SIG-M5 (cell line): ENCODE results near the gene SELENOS.

Experiments used
- DNase-seq: peaks from one replicate; lab custom pipeline; 2025; lab: John Stamatoyannopoulos, UW

The SELENOS gene

DNA sequence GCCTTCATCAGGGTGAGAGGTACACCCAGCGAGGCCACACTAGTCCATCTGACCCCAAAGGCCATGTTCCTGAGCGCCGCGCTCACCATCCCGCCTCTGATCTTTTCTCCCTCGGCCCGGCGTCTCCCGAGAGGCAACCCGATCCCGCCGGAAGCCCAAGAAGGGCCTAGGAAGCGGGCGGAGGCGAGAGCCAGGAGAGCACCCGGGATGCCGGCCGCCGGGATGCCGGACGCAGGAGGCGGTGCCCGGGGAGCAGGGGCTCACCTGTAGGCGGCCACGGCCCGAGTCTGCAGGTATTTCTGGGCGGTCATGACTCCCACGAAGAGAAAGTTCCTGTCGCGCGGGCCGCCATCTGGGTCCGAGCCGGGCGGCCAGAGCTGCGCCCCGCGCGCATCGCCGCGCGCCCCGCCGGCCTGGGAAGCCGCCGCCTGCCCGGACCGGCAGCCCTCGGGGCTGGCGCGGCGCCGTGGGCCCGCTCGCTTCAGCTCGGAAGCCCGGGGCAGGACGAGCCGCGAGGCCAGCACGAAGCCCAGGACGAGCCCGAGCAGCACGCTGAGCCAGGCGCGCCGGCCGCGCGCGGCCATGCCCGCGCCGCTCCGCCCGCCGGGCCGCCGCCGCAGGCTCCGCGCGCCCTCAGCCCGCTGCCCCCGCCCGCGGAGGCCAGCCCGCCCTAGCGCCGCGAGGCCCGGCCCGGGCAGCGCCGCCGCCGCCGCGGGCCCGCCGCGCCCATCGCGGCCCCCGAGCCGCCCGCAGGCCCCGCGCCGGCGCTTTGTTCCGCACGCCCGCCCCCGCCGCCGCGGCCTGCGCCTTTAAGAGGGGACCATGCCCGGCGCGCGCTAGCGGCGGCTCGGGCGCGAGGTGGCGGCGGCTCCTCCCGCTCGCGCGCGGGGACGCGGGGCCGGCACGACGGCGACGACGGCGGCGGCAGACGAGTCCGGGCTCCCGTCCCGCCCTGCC, 26.1 kb downstream of the SELENOS start:
- DNase-seq = no peak

DNA sequence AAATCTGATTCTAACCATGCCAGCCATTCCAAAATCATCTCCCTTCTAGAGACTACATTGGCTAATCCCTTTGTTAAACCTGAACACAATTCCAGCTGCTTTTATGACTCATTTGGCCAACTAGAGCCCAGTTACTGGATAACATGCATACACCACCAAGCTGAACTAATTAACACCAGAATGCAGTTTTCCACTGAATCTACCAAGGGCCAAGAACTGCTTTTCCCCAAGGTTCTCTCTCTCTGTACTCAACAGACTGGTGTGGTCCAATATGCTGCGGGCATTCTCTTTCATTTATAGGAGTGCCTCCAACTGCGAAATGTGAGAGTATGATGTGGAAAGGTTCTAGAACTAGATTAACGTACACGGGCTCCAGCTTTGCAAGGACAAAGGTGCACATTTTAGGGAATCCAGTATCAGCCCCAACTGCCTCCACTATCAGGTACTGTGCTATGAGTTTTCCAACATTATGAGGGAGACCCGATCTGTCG, 26.9 kb downstream of the SELENOS start:
- no peak for DNase-seq

DNA sequence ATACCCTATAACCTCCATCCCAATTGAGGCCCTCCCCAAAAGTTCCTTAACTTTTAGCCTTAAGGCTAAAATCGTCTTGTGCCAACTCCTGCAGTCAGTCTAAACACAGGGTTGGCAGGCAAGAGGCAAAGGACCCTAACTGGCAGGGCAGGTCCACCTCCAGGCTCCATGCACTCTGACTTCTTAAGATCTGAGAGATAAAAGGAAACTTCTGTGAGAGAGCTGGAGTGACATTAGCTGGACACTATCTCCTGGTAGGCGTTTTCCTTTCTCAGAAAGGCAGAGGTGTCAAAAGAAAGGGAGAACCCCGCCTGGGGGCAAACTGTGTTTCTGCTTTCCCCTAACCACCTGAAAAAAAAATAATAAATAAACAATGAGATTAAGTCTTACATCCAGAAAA, 29.0 kb downstream of the SELENOS start:
- no peak for DNase-seq

DNA sequence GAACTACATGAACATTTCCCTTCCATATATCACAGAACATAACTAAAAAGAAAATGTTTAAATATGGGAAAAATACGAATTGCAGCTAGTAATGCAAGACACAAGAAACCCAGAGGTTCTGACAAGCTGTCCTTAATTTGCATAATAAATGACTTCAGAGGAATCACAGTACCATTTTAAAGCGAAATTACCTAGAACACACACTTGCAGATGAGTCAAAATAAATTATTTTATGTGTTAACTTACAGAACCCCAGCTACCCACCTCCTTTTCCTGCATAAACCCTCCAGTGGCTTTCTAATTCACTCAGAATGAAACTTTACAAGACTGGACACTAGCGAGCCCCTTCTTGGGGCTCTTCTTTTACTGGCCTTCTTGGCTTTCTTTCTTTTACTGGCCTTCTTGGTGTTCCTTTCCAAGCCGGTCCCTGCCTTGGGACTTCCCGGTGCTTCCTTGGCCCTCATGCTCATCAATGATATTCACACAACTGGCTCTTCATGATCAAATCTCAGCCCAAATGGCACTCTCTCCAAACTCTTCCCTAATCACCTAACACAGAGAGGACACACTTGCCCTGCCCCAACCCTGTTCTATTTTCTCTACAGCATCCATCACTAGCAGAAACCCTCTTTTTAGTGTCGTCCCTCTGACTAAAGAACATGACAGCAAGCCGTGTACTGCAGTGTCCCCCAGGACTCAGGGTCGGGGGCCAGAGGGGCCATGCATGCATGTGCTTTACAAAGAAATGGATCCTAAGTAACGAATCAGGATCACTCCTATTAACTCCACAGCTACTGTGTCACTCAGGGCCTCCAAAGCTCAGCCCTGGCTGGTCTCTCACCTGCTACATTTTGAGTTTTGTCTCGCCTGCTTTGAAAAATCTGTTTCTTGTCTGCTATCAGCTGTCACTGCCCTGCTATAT, 30.2 kb downstream of the SELENOS start:
- no peak for DNase-seq

DNA sequence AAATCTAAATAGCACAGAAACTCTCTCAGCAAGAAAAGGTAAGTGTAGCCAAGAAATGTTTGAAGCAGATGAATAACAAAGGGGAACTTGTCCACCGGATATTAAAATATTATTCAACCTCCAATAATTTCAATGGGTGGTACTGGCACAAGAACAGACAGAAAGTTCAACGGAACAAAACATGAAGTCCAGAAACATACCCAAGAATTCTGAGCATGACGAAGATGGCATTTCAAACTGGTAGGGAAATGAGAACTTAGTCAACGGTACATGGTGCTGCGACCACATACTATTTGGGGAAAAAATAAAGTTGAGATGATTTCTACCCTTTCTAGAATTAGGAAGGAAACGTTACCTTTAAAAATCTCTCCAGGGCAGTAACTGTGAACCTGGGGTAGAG, 30.9 kb downstream of the SELENOS start:
- DNase-seq = no peak

DNA sequence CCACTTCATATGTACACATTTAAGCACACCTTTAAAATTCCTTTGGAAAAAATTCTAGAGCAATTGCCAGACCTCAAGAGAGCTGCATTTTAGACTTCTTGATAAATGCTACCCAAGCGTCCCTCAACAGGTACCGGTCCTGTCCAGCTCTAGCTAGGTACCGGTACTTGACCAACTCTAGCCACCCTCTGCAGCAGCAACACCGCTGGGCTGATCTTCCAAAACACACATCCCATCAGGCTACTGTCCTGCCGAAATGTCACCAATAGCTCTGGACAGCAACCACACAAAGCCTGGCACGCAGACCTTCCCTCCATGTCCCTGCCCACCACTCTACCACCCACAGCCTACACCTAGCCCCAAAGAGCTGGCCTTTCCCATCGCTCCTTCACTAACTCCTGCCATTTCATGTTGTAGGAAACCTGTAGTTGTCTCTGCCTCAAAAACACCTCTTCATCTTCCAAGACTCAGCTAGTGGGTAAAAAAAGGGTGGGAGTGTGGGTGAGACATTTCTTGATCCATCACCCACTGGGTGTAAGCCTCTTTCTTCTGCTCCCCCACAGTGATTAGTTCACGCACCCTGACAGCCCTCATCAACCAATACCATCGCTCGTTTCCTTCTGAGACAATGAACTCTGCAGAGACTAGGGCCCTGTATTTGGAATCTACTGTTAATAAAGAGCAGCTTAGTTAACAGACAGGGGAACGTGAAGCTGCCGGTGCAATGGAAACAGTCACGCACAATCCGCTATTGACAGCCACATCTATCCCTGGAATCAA, 32.2 kb downstream of the SELENOS start:
- DNase-seq = no peak

DNA sequence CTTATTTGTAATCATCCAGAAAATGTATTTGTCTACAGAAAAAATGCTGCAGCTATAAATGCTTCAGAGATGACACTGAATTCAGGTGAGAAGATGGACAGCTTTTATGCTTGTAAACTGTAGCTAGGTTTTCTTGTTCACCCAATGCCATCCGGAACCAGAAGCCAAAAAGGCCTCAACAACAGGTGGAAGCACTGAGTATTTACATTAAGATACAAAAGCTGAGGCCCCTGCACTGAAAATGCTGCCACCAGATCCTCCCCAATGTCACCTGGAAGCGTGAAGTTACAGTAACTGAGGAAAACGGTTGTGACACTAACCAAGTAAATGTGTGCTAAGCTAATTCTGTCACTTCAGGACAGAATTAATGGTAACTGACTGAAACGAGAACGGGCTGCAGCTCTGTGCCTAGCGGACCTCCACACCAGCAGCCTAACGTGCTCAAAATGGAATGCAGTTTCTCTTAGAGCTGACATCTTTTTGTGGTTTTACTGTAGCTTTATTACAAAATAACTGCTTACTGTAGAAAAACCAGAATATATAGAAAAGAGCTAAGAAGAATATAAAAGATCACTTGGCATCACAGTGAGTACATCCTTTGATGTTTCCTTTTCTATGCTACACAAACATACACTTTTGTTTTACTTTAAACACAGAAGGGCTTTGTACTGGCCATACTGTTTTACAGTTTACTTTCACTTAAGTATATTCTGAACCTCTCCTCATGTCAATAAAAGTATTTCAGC, 33.1 kb downstream of the SELENOS start:
- DNase-seq = no peak

DNA sequence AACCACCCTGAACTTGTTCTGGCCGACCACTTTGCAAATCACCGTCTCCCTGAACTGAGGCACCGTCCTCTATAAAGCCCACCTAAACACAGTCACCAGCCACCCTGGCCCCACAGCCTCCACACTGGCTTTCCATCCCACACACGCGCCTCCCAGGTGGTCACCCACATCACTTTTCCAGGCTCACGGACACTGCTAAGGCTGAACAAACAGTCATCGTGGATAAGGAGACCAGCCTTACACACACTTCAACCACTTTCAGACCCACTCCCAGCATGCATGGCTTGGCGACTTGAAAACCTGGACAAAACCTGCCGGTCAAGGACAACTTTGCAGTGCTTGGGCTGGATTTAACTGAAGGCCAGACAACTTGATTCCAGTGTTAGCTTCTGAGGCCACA, 33.9 kb downstream of the SELENOS start:
- DNase-seq = no peak

DNA sequence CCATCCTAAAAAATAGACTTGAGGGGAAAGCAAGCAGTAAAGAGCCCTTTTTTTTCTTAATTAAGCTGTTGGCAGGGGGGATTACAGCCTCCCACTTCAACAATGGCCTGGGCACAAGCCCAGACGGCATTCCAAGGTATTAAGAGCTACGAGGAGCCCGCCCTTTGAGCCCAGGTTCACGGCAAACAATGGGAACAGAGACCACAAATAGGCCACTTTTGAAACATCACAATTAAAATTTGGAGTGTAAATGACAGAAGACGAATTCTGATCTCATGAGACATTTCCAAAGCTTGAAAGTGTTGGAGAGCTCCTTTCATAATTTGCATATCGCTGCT, 34.3 kb downstream of the SELENOS start:
- DNase-seq = no peak

DNA sequence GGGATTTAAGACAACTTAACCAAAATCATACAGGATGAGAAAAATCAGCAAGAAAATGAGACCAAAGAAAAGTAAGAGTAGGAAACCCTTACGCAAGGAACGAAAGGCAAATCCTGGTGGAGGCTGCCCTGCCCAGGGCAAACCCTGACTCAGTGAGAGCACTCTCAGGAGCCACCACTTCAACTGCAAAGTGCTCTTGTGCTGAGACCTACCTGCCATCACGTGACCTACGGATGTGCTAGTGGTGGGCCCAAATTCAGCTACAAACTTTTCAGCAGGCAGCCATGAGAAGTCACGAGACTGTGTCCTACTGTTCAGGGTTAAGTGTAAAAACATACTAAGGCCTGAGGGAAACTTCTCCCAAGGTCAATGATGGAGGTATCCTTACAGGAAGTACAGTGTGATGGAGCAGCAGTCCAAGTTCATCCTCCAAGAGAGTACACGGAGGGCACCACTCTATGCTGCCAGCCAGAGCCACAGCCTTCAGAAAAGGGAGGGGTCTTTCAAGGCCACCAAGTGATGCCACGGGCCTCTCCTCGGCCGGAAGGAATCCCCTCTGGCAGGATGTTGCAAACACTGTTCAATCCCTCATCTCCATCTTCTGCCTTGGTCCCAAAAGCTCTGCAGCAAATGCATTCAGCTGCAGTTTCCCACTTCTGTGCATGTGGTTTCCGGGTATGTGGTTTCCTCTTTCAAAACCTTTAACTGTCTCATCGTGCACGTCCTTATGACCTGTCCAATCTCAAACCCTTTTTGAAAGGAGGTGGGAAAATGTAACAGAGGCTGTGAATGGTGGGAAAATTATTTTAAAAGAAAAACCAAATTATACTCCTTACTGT, 34.9 kb downstream of the SELENOS start:
- peak; percentile 63 for DNase-seq

DNA sequence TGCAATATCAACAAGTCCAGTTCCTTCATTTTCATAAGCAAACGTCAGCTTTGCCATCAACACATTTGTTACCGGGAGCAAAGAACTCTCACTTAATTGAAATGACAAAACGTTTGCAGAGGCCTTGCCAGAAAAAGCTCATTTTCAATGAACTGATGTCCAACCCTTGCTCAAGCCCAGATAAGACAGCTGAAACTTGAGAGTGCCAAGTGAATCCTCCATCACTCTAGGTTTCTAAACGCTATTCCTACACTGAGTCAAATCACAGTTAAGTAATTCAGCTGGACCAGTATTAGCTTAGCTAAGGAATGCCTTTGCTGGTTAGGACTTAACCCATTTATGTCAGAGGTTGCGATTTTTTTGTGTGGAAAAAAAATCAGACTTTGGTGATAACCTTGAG, 36.9 kb downstream of the SELENOS start:
- DNase-seq = no peak

DNA sequence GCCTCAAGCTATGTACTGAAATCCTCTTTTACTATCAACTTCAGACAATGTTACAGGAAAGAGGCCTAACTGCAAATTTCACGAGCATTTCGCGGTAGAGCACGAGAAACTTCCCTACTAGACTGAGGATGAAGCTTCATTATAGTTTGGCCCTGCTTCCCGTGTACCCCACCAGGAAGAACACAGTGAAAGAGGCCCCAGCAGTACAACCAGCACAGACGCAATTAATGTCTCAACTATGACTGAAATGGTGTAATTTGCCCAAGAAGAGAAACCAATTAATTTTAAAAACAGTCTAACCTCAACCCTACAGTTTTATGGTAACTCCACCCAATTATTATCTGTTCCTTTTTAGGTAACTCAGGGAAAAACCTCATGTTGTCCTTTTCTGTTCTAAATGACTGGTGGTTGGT, 37.6 kb downstream of the SELENOS start:
- DNase-seq = peak; percentile 54

DNA sequence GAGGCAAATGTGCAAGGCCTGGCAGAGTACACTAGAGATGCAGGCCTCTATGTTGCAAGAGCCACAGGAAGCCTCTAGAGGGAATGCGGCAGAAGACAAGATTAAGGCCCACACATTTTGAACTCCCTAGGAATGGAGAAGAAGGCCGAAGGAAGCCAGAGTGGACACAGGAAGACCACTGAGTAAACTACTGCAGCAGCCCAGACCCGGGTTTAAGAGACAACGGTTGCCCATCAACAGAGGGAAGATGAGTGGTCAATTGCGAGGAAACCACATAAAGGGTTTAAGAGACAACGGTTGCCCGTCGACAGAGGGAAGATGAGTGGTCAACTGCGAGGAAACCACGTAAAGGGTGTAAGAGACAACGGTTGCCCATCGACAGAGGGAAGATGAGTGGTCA, 40.0 kb downstream of the SELENOS start:
- no peak for DNase-seq

DNA sequence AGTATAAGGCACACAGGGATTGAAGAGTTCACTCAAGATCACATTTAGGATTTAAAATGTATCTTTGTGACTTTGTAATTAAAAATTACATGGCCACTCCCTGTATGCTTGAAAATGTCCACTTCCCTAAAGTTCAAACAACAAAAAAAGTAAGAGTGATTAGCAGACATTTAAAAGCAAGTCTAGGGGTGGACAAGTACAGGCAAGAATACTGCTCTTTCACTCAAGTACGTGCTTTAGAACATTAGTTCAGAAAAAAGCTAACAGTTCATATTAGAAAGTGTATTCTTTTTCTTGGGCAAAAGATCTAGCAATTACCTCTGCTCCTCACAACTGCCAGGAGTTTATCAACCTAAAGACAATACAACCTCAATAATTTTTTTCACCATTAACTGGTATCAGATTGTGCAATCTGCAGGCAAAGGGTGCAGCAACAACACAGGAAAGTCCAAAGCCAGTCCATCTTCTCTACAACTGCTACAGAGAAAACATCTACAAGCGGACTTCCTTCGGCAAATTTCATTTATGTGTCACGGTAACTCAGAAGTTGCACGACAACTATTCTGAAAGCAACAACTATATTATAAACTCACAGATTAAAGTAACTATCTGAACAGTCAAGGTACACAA, 43.5 kb downstream of the SELENOS start:
- no peak for DNase-seq

DNA sequence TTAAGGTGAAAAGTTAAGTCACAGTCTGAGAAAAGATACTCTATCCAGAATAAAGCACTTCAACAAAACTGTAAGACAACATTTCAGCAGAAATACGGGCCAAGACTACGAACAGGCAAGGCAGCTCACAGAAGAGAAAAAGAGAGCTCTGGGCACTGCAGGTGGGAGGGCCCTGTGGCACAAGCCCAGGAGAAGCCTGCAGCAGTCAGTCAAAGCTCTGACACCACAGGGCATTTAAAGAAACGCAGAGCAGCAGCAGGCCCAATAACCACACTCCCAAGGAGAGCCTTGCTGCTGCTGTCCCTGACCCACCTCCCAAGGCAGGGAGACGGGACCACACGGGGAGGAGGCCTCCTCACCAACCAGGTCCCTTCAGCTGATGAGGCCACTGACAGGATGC, 44.6 kb downstream of the SELENOS start:
- no peak for DNase-seq

DNA sequence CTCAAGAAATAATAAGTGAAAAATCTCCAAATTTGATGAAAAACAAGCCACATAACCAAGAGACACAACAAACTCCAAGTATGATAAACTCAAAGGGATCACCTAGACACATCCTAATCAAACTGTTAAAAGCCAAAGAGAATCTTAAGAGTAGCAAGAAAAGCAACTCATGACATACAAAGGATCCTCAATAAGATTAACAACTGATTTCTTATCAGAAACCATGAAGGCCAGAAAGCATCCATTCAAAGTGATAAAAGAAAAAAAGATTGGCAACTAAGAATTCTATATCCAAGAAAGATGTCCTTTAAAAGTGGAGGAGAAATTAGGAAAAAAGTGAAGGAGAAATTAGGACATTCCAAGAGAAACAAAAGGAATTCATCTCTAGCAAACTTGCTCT, 49.0 kb downstream of the SELENOS start:
- no peak for DNase-seq

DNA sequence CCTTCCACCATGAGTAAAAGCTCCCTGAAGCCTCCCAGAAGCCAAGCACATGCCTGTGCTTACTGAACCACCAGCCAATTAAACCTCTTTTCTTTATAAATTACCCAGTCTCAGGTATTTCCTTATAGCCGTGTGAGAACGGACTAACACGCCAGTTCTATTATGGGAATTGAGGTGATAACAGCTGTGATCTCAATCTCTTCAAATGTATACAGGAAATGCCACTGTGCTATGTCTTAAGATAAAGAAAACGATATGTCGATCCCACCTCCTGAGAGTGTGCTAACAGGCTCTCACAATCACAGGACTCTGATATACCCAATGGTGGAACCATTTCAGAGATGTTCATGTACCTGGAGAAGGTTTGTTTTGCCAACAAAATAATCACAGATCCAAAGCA, 51.6 kb downstream of the SELENOS start:
- DNase-seq = no peak
